Immature natural killer cell (primary cell): Measurements from ENCODE around the gene TARBP1. TPM values are rescaled to one million over a fixed set of nuclear protein-coding genes. Genes with fewer than 3 reads are reported as not detected.

Experiments
- DNase-seq, 3 donors: peaks; one replicate each; pipeline ENCODE4 v3.0.0; 2022; ENCODE audit warnings: mixed read lengths in 1 of 3
- H3K27ac Mint-ChIP-seq, 6 donors: one replicate each; pipeline ENCODE4 v1.8.0; 2020; ENCODE audit warnings: mixed read lengths in 6 of 6, mild to moderate bottlenecking in 5 of 6, inconsistent platforms in 4 of 6, moderate library complexity in 3 of 6
- H3K27me3 Mint-ChIP-seq, 3 donors: one replicate each; pipeline ENCODE4 v1.8.0; 2020 to 2021; ENCODE audit warnings: low read depth in 3 of 3, mild to moderate bottlenecking in 3 of 3, mixed read lengths in 3 of 3, moderate library complexity in 3 of 3, inconsistent platforms in 1 of 3
- H3K36me3 Mint-ChIP-seq, 3 donors: one replicate each; pipeline ENCODE4 v1.8.0; 2020; ENCODE audit warnings: mixed read lengths in 3 of 3, inconsistent platforms in 2 of 3, mild to moderate bottlenecking in 2 of 3
- H3K4me1 Mint-ChIP-seq, 2 donors: one replicate each; pipeline ENCODE4 v1.8.0; 2020; ENCODE audit warnings: inconsistent platforms in 2 of 2, mild to moderate bottlenecking in 2 of 2, mixed read lengths in 2 of 2, moderate library complexity in 1 of 2
- H3K4me3 Mint-ChIP-seq, 5 donors: one replicate each; pipeline ENCODE4 v1.8.0; 2020; ENCODE audit warnings: mild to moderate bottlenecking in 5 of 5, mixed read lengths in 5 of 5, inconsistent platforms in 3 of 5, moderate library complexity in 3 of 5
- H3K9me3 Mint-ChIP-seq, 6 donors: one replicate each; pipeline ENCODE4 v1.8.0; 2020; ENCODE audit warnings: mild to moderate bottlenecking in 6 of 6, mixed read lengths in 6 of 6, inconsistent platforms in 4 of 6, moderate library complexity in 3 of 6
- polyA plus RNA-seq, 3 donors: library from polyadenylated mRNA; unstranded; fragments of 300-500 nt; fragmentation: Illumina TruSeq; gene quantifications; one replicate each; pipeline ENCODE4 v1.2.3, GENCODE V29; 2021

TARBP1 gene
- polyA plus RNA-seq, 3 donors from 2014 or later, result 4.7 to 11.1 (median 7.0) TPM

DNA sequence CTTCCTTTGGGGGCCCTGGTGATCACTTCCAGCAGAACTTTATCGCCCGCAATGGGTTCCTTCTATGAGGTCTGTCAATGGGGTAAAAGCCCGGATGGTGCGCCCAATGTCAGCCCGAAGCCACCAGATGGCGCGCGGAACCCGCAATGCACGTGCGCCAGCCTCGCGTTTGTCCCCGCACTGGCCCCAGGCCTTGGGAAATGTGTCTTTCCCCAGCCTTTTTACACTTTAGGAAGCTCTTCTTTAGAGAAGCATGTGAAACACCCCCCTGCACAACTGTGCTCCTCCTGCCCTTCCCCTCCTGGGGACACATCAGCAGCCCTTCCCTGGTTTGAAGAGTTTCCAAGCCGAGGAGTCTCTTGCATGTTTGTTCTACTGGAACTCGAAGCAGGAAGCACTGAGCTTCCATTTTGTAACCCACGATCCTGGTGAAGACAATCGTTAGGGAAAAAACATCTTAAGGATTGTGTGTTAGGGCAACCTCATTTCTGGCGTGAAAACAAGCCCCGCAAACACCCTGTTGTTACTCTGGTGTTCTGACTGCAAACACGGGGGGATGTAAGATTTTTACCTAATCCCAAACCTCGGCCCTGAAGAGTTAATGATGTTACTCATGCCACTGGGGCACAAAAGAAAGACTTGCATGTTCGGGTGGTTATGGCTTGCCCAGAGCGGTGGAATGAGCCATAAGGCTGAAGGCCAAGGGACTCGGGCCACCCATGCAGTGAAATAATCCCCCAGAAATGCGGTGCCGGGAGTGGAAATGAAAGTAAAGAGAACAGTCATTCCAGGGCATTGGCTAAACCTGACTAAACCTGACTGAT, 20.4 kb upstream of the TARBP1 start:
- peak overlapping the region in 1 of 5 donors; percentile 11 for H3K4me3 Mint-ChIP-seq
- H3K36me3 Mint-ChIP-seq, result no peaks in the 10 kb centered on the region
- peaks cover 0 to 14% (median 4%) of the 10 kb centered on the region in 3 donors for H3K27me3 Mint-ChIP-seq
- peaks cover 3 to 8% of the 10 kb centered on the region in 2 donors for H3K4me1 Mint-ChIP-seq
- peak; percentile 59 to 70 (median 65) for DNase-seq
- no peaks in the 10 kb centered on the region for H3K9me3 Mint-ChIP-seq
- H3K27ac Mint-ChIP-seq, result no peak overlapping the region

- H3K4me1 Mint-ChIP-seq, result peaks cover 3 to 8% of the 10 kb centered on the region in 2 donors
- no peaks in the 10 kb centered on the region for H3K36me3 Mint-ChIP-seq
- no peaks in the 10 kb centered on the region for H3K9me3 Mint-ChIP-seq
- peaks cover 0 to 17% (median 4%) of the 10 kb centered on the region in 3 donors for H3K27me3 Mint-ChIP-seq
- no peak overlapping the region for H3K4me3 Mint-ChIP-seq
- H3K27ac Mint-ChIP-seq, result no peak overlapping the region
- no peak for DNase-seq
These were observed 19.6 kb upstream of the TARBP1 start for GRCh38 chr1:234498448-234499118.

GRCh38 chr1:234497589-234497988, 18.6 kb upstream of the TARBP1 start:
- Mint-ChIP-seq H3K27me3 (peaks cover 0 to 17% (median 4%) of the 10 kb centered on the region in 3 donors), H3K9me3 (no peaks in the 10 kb centered on the region), H3K4me3 (no peak overlapping the region), H3K4me1 (peaks cover 3 to 8% of the 10 kb centered on the region in 2 donors), H3K36me3 (no peaks in the 10 kb centered on the region), H3K27ac (no peak overlapping the region)
- DNase-seq, result no peak

GRCh38 chr1:234495231-234495990, 16.4 kb upstream of the TARBP1 start:
- Mint-ChIP-seq H3K27me3 (peaks cover 0 to 14% (median 4%) of the 10 kb centered on the region in 3 donors), H3K9me3 (no peaks in the 10 kb centered on the region), H3K4me3 (no peak overlapping the region), H3K27ac (no peak overlapping the region), H3K36me3 (no peaks in the 10 kb centered on the region), H3K4me1 (peaks cover 3 to 8% of the 10 kb centered on the region in 2 donors)
- DNase-seq, result no peak

DNA sequence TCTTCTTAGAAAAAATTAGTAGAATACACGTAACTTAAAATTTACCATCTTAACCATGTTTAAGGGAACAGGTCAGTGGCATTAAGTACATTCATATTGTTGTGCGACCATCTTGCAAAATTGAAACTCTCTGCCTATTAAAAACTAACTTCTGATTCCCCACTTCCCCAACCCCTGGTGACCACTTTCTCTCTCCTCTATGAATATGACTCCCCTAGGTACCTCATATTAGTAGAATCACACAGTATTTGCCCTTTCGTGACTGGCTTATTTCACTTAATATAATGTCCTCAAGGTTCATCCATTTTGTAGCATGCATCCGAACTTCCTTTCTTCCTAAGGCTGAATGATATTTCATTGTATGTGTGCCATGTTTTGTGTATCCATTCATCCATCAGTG, 15.1 kb upstream of the TARBP1 start:
- H3K27ac Mint-ChIP-seq, result no peak overlapping the region
- no peak for DNase-seq
- H3K9me3 Mint-ChIP-seq, result no peaks in the 10 kb centered on the region
- H3K4me3 Mint-ChIP-seq, result no peak overlapping the region
- H3K36me3 Mint-ChIP-seq, result no peaks in the 10 kb centered on the region
- H3K27me3 Mint-ChIP-seq, result peaks cover 0 to 12% (median 2%) of the 10 kb centered on the region in 3 donors
- peaks cover under 1 to 4% of the 10 kb centered on the region in 2 donors for H3K4me1 Mint-ChIP-seq

- no peaks in the 10 kb centered on the region for H3K36me3 Mint-ChIP-seq
- no peak overlapping the region for H3K4me3 Mint-ChIP-seq
- peaks cover 1 to 10% (median 2%) of the 10 kb centered on the region in 3 donors for H3K27me3 Mint-ChIP-seq
- no peaks in the 10 kb centered on the region for H3K9me3 Mint-ChIP-seq
- H3K27ac Mint-ChIP-seq, result no peak overlapping the region
- H3K4me1 Mint-ChIP-seq, result no peaks in the 10 kb centered on the region
- no peak for DNase-seq
These were observed 12.0 kb upstream of the TARBP1 start for GRCh38 chr1:234490793-234491479.

- Mint-ChIP-seq H3K9me3 (no peaks in the 10 kb centered on the region), H3K4me3 (no peak overlapping the region), H3K27me3 (peaks cover 0 to 7% (median 3%) of the 10 kb centered on the region in 3 donors), H3K36me3 (no peaks in the 10 kb centered on the region), H3K4me1 (no peaks in the 10 kb centered on the region), H3K27ac (no peak overlapping the region)
- no peak for DNase-seq
These were observed 10.7 kb upstream of the TARBP1 start for GRCh38 chr1:234489698-234490077.

GRCh38 chr1:234489007-234489697, 10.2 kb upstream of the TARBP1 start:
- peaks cover 0 to 3% (median 2%) of the 10 kb centered on the region in 3 donors for H3K27me3 Mint-ChIP-seq
- H3K36me3 Mint-ChIP-seq, result no peaks in the 10 kb centered on the region
- H3K27ac Mint-ChIP-seq, result no peak overlapping the region
- H3K4me3 Mint-ChIP-seq, result no peak overlapping the region
- no peaks in the 10 kb centered on the region for H3K4me1 Mint-ChIP-seq
- DNase-seq, result no peak
- H3K9me3 Mint-ChIP-seq, result no peaks in the 10 kb centered on the region

GRCh38 chr1:234488054-234489006, 9.4 kb upstream of the TARBP1 start:
- Mint-ChIP-seq H3K4me3 (no peak overlapping the region), H3K36me3 (no peaks in the 10 kb centered on the region), H3K9me3 (no peaks in the 10 kb centered on the region), H3K4me1 (no peaks in the 10 kb centered on the region), H3K27ac (no peak overlapping the region), H3K27me3 (peaks cover 0 to 3% (median 1%) of the 10 kb centered on the region in 3 donors)
- no peak for DNase-seq

GRCh38 chr1:234486858-234487840, 8.2 kb upstream of the TARBP1 start:
- H3K27me3 Mint-ChIP-seq, result peaks cover 6 to 8% (median 6%) of the 10 kb centered on the region in 3 donors
- no peaks in the 10 kb centered on the region for H3K36me3 Mint-ChIP-seq
- H3K9me3 Mint-ChIP-seq, result no peaks in the 10 kb centered on the region
- no peak for DNase-seq
- no peak overlapping the region for H3K4me3 Mint-ChIP-seq
- no peaks in the 10 kb centered on the region for H3K4me1 Mint-ChIP-seq
- no peak overlapping the region for H3K27ac Mint-ChIP-seq

DNA sequence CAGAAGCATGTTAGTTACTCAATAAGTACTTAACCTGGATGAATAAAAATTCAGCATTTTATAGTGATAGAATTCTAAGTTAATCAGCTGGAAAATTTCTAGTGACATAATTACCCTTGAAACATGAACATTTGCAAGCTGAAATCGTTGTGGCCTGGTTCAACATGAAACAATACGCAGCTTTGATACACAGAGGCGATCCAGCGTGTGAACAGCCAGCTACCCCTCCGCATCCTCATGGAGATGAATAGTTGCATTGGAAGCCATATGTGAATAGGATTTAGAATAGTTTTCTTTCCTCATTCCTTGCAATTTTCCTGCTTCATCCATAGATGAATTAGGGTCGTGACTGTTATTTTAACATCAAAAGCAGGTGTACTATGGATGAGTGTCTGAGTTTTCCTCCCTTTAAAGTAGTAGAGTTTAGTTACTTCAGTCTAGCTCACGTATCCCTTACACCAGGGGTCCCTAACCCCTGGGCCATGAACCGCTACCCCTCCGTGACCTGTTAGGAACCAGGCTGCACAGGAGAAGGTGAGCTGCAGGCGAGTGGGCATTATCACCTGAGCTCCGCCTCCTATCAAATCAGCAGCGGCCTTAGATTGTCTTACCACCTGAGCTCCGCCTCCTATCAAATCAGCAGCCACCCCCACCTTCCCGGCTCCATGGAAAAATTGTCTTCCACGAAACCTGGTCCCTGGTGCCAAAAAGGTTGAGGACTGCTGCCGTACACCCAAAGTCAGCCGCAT, 6.2 kb upstream of the TARBP1 start:
- Mint-ChIP-seq H3K36me3 (no peaks in the 10 kb centered on the region), H3K9me3 (no peaks in the 10 kb centered on the region), H3K27ac (no peak overlapping the region), H3K4me3 (no peak overlapping the region), H3K4me1 (no peaks in the 10 kb centered on the region), H3K27me3 (peaks cover 6 to 8% (median 6%) of the 10 kb centered on the region in 3 donors)
- no peak for DNase-seq
